ENCODE results near the gene SBSN.

GRCh38 chr19:35562776-35563175 is 34.7 kb upstream of the SBSN start:
- TF ChIP-seq CTCF (IDR thresholded peaks at IDR 0.05; ENCODE audit: insufficient read depth, low read depth, low read length): no peak
- no peak for TF ChIP-seq EZH2 (IDR thresholded peaks at IDR 0.05; ENCODE audit: insufficient read depth, low read length)
